CD4-positive, alpha-beta memory T cell (primary cell): ENCODE data around the gene TSC2. TPM values are rescaled to one million over a fixed set of nuclear protein-coding genes. Genes with fewer than 3 reads are reported as not detected.
A peak's percentile ranks its signal among the peaks of the same experiment; 100 is the strongest.

Experiments used
- CTCF ChIA-PET: fragments of 350-600 bp; sonication (Branson Sonifier 250); formaldehyde crosslinking; loops from one replicate; lab custom pipeline; 2021; ENCODE audit warnings: inconsistent platforms; ENCODE audit not compliant: partially characterized antibody; lab: Charles Lee
- POLR2A ChIA-PET: fragments of 350-600 bp; sonication (Branson Sonifier 250); formaldehyde crosslinking; loops from one replicate; lab custom pipeline; 2021; ENCODE audit not compliant: partially characterized antibody; lab: Charles Lee
- DNase-seq, 5 donors: peaks; one replicate each; pipeline versions ENCODE4 v3.0.0 to v3.0.0-alpha.2; 2020 to 2022; ENCODE audit warnings: mixed read lengths in 1 of 5
- H3K27ac ChIP-seq: one replicate; pipeline ENCODE4 v1.7.0; 2013; ENCODE audit warnings: low read depth, low read length
- H3K27me3 ChIP-seq: 2 replicates; pipeline ENCODE4 v1.7.0; 2013; ENCODE audit warnings: mild to moderate bottlenecking, low read length, moderate library complexity; ENCODE audit not compliant: insufficient read depth
- H3K36me3 ChIP-seq: 2 replicates; pipeline ENCODE4 v1.7.0; 2013; ENCODE audit warnings: mild to moderate bottlenecking, low read length, moderate library complexity; ENCODE audit not compliant: insufficient read depth
- H3K4me1 ChIP-seq: 2 replicates; pipeline ENCODE4 v1.7.0; 2013; ENCODE audit warnings: mild to moderate bottlenecking, low read length, moderate library complexity; ENCODE audit not compliant: insufficient read depth
- H3K4me3 ChIP-seq, 2 donors: one replicate each; pipeline ENCODE4 v1.7.0; 2013; ENCODE audit warnings: low read length in 2 of 2, mild to moderate bottlenecking in 1 of 2
- H3K9me3 ChIP-seq, 2 donors: one replicate each; pipeline ENCODE4 v1.7.0; 2013; ENCODE audit warnings: low read length in 2 of 2, control low read depth in 1 of 2; ENCODE audit not compliant: control insufficient read depth in 1 of 2
- H3K27ac Mint-ChIP-seq, 7 donors: one replicate each; pipeline ENCODE4 v1.8.0; 2020 to 2021; ENCODE audit warnings: mixed read lengths in 7 of 7, mild to moderate bottlenecking in 6 of 7, inconsistent platforms in 3 of 7, moderate library complexity in 3 of 7
- H3K27me3 Mint-ChIP-seq, 2 donors: one replicate each; pipeline ENCODE4 v1.8.0; 2020 to 2021; ENCODE audit warnings: mixed read lengths in 2 of 2
- H3K36me3 Mint-ChIP-seq, 2 donors: one replicate each; pipeline ENCODE4 v1.8.0; 2020 to 2021; ENCODE audit warnings: mixed read lengths in 2 of 2, inconsistent platforms in 1 of 2, mild to moderate bottlenecking in 1 of 2
- H3K4me1 Mint-ChIP-seq, 4 donors: one replicate each; pipeline ENCODE4 v1.8.0; 2020 to 2021; ENCODE audit warnings: mixed read lengths in 4 of 4, mild to moderate bottlenecking in 1 of 4
- H3K4me3 Mint-ChIP-seq, 8 donors: one replicate each; pipeline ENCODE4 v1.8.0; 2020 to 2021; ENCODE audit warnings: mixed read lengths in 8 of 8, mild to moderate bottlenecking in 7 of 8, moderate library complexity in 6 of 8, inconsistent platforms in 3 of 8
- H3K9me3 Mint-ChIP-seq, 8 donors: one replicate each; pipeline ENCODE4 v1.8.0; 2020 to 2021; ENCODE audit warnings: mixed read lengths in 8 of 8, mild to moderate bottlenecking in 5 of 8, inconsistent platforms in 3 of 8, moderate library complexity in 1 of 8
- intact Hi-C: fragments of 100-400 bp; cut with micrococcal nuclease; formaldehyde crosslinking; loops from one replicate; pipeline ENCODE4 v1.15.1; 2023
- polyA plus RNA-seq, 2 donors: library from polyadenylated mRNA; unstranded; fragments of 300-500 nt; fragmentation: Illumina TruSeq; gene quantifications; one replicate each; pipeline ENCODE4 v1.2.3, GENCODE V29; 2021
- total RNA-seq, 2 experiments: library from RNA; stranded (reverse); gene quantifications; one replicate each; pipeline ENCODE4 v1.2.3, GENCODE V29; 2021

The TSC2 gene
- total and polyA plus RNA-seq, 4 experiments from 2014 or later, result 20.7 to 177 (median 104) TPM

GRCh38 chr16:2005646-2006045, 42.1 kb upstream of the TSC2 start:
- Histone ChIP-seq H3K27ac (no peak overlapping the region), H3K36me3 (peaks cover 27% of the 10 kb centered on the region), H3K9me3 (no peaks in the 10 kb centered on the region), H3K4me3 (no peak overlapping the region), H3K4me1 (peaks cover 50% of the 10 kb centered on the region), H3K27me3 (no peaks in the 10 kb centered on the region)
- POLR2A ChIA-PET, result interaction anchor here (0.6 to 3.8 kb wide), 2 partner anchors 12 to 405 kb away, joined by 3 to 25 read pairs; no protein-coding TSS in a partner anchor
- Mint-ChIP-seq H3K4me3 (no peak overlapping the region), H3K27me3 (no peaks in the 10 kb centered on the region), H3K9me3 (no peaks in the 10 kb centered on the region), H3K36me3 (peaks cover 5 to 17% of the 10 kb centered on the region in 2 donors), H3K4me1 (peaks cover 23 to 53% (median 34%) of the 10 kb centered on the region in 4 donors), H3K27ac (peak overlapping the region in 1 of 7 donors; percentile 57)
- CTCF ChIA-PET, result interaction anchor here (0.6 to 4.9 kb wide), 3 partner anchors 53 to 142 kb away, joined by 3 to 44 read pairs (median 3); no protein-coding TSS in a partner anchor
- DNase-seq, result no peak
- intact Hi-C loops, result loop anchor here (5.0 kb wide), 1 partner anchor 42 kb away; the partner anchor contains the start of genes NTHL1 and TSC2

GRCh38 chr16:2006317-2006716, 41.5 kb upstream of the TSC2 start:
- peak overlapping the region in 3 of 7 donors; percentile 38 to 57 (median 57) for H3K27ac Mint-ChIP-seq
- ChIA-PET CTCF (interaction anchor here (4.9 kb wide), 1 partner anchor 134 kb away, joined by 44 read pairs; no protein-coding TSS in a partner anchor), POLR2A (interaction anchor here (3.8 kb wide), 1 partner anchor 13 kb away, joined by 25 read pairs; no protein-coding TSS in a partner anchor)
- H3K9me3 Mint-ChIP-seq, result no peaks in the 10 kb centered on the region
- intact Hi-C loops, result loop anchor here (5.0 kb wide), 1 partner anchor 41 kb away; the partner anchor contains the start of genes NTHL1 and TSC2
- no peak overlapping the region for H3K4me3 ChIP-seq
- peaks cover 22% of the 10 kb centered on the region for H3K36me3 ChIP-seq
- H3K4me3 Mint-ChIP-seq, result peak overlapping the region in 1 of 8 donors; percentile 57
- DNase-seq, result no peak
- peaks cover 51% of the 10 kb centered on the region for H3K4me1 ChIP-seq
- no peaks in the 10 kb centered on the region for H3K27me3 ChIP-seq
- H3K27me3 Mint-ChIP-seq, result no peaks in the 10 kb centered on the region
- no peak overlapping the region for H3K27ac ChIP-seq
- no peaks in the 10 kb centered on the region for H3K9me3 ChIP-seq
- H3K4me1 Mint-ChIP-seq, result peaks cover 23 to 53% (median 34%) of the 10 kb centered on the region in 4 donors
- H3K36me3 Mint-ChIP-seq, result peaks cover 0 to 13% of the 10 kb centered on the region in 2 donors

- no peaks in the 10 kb centered on the region for H3K9me3 Mint-ChIP-seq
- H3K36me3 ChIP-seq, result peaks cover 14% of the 10 kb centered on the region
- H3K4me1 Mint-ChIP-seq, result peaks cover 23 to 53% (median 34%) of the 10 kb centered on the region in 4 donors
- intact Hi-C loops, result loop anchor here (5.0 kb wide), 1 partner anchor 40 kb away; the partner anchor contains the start of genes NTHL1 and TSC2
- no peaks in the 10 kb centered on the region for H3K27me3 ChIP-seq
- H3K27ac Mint-ChIP-seq, result peak overlapping the region in 6 of 7 donors; percentile 84 to 93 (median 90)
- peak overlapping the region; percentile 89 for H3K27ac ChIP-seq
- CTCF ChIA-PET, result interaction anchor here (1.7 to 2.0 kb wide), 2 partner anchors 15 to 133 kb away, joined by 6 to 11 read pairs; no protein-coding TSS in a partner anchor
- DNase-seq, result no peak
- no peak overlapping the region for H3K4me3 ChIP-seq
- peaks cover 0 to 10% of the 10 kb centered on the region in 2 donors for H3K36me3 Mint-ChIP-seq
- H3K9me3 ChIP-seq, result no peaks in the 10 kb centered on the region
- H3K4me3 Mint-ChIP-seq, result peak overlapping the region; percentile 70 to 90 (median 85)
- POLR2A ChIA-PET, result interaction anchor here (0.6 to 3.0 kb wide), 6 partner anchors 16 to 180 kb away, joined by 3 to 29 read pairs (median 11); partner anchors contain the start of genes FAHD1, HAGH, RPS2 and SYNGR3
- no peaks in the 10 kb centered on the region for H3K27me3 Mint-ChIP-seq
- peaks cover 51% of the 10 kb centered on the region for H3K4me1 ChIP-seq
Observed at GRCh38 chr16:2007081-2007836, 40.5 kb upstream of the TSC2 start.

- ChIA-PET POLR2A (interaction anchor here (0.6 to 3.0 kb wide), 8 partner anchors 12 to 181 kb away, joined by 3 to 29 read pairs (median 7); partner anchors contain the start of genes FAHD1, HAGH, RPS2 and SYNGR3), CTCF (interaction anchor here (1.7 to 2.0 kb wide), 2 partner anchors 14 to 132 kb away, joined by 6 to 11 read pairs; no protein-coding TSS in a partner anchor)
- Histone ChIP-seq H3K4me1 (peaks cover 51% of the 10 kb centered on the region), H3K27ac (peak overlapping the region; percentile 89), H3K9me3 (no peaks in the 10 kb centered on the region), H3K4me3 (peak overlapping the region; percentile 61 to 72), H3K36me3 (peaks cover 5% of the 10 kb centered on the region), H3K27me3 (no peaks in the 10 kb centered on the region)
- no peaks in the 10 kb centered on the region for H3K27me3 Mint-ChIP-seq
- peaks cover 23 to 53% (median 34%) of the 10 kb centered on the region in 4 donors for H3K4me1 Mint-ChIP-seq
- peak overlapping the region; percentile 79 to 90 (median 85) for H3K4me3 Mint-ChIP-seq
- DNase-seq, result peak in 1 of 5 donors; percentile 58
- peaks cover 0 to 7% of the 10 kb centered on the region in 2 donors for H3K36me3 Mint-ChIP-seq
- H3K27ac Mint-ChIP-seq, result peak overlapping the region; percentile 84 to 93 (median 90)
- intact Hi-C loops, result loop anchor here (5.0 kb wide), 1 partner anchor 39 kb away; the partner anchor contains the start of genes NTHL1 and TSC2
- no peaks in the 10 kb centered on the region for H3K9me3 Mint-ChIP-seq
Observed at GRCh38 chr16:2008009-2008526, 39.7 kb upstream of the TSC2 start.

- H3K27me3 ChIP-seq, result no peaks in the 10 kb centered on the region
- DNase-seq, result peak in 1 of 5 donors; percentile 24
- no peaks in the 10 kb centered on the region for H3K27me3 Mint-ChIP-seq
- peaks cover 48% of the 10 kb centered on the region for H3K4me1 ChIP-seq
- ChIA-PET POLR2A (interaction anchor here (0.6 to 3.0 kb wide), 12 partner anchors 13 to 182 kb away, joined by 3 to 29 read pairs (median 4); partner anchors contain the start of genes FAHD1, HAGH, MSRB1 and PKD1), CTCF (interaction anchor here (1.7 to 2.0 kb wide), 2 partner anchors 14 to 131 kb away, joined by 6 to 11 read pairs; no protein-coding TSS in a partner anchor)
- H3K9me3 Mint-ChIP-seq, result no peaks in the 10 kb centered on the region
- no peaks in the 10 kb centered on the region for H3K9me3 ChIP-seq
- peak overlapping the region; percentile 79 to 90 (median 85) for H3K4me3 Mint-ChIP-seq
- intact Hi-C loops, result loop anchor here (1.0 to 5.0 kb wide), 2 partner anchors 16 to 39 kb away; partner anchors contain the start of genes NTHL1 and TSC2
- H3K4me3 ChIP-seq, result peak overlapping the region; percentile 61 to 72
- no peaks in the 10 kb centered on the region for H3K36me3 ChIP-seq
- peaks cover 0 to 7% of the 10 kb centered on the region in 2 donors for H3K36me3 Mint-ChIP-seq
- H3K27ac ChIP-seq, result peak overlapping the region; percentile 89
- peak overlapping the region; percentile 83 to 93 (median 89) for H3K27ac Mint-ChIP-seq
- peaks cover 23 to 51% (median 34%) of the 10 kb centered on the region in 4 donors for H3K4me1 Mint-ChIP-seq
Observed at GRCh38 chr16:2008631-2009163, 39.1 kb upstream of the TSC2 start.

- no peaks in the 10 kb centered on the region for H3K27me3 ChIP-seq
- peaks cover 42% of the 10 kb centered on the region for H3K4me1 ChIP-seq
- DNase-seq, result peak in 1 of 5 donors; percentile 18
- Mint-ChIP-seq H3K36me3 (peaks cover 0 to 7% of the 10 kb centered on the region in 2 donors), H3K4me3 (peak overlapping the region; percentile 79 to 90 (median 85)), H3K9me3 (no peaks in the 10 kb centered on the region), H3K27ac (peak overlapping the region; percentile 83 to 93 (median 89)), H3K4me1 (peaks cover 23 to 45% (median 34%) of the 10 kb centered on the region in 4 donors), H3K27me3 (no peaks in the 10 kb centered on the region)
- intact Hi-C loops, result loop anchor here (1.0 to 5.0 kb wide), 2 partner anchors 17 to 38 kb away; partner anchors contain the start of genes NTHL1 and TSC2
- POLR2A ChIA-PET, result interaction anchor here (0.6 to 3.0 kb wide), 12 partner anchors 18 to 465 kb away, joined by 3 to 29 read pairs (median 4); partner anchors contain the start of genes MSRB1, PKD1, RPS2 and SYNGR3
- peak overlapping the region; percentile 61 to 72 for H3K4me3 ChIP-seq
- no peaks in the 10 kb centered on the region for H3K36me3 ChIP-seq
- no peaks in the 10 kb centered on the region for H3K9me3 ChIP-seq
- CTCF ChIA-PET, result interaction anchor here (1.7 to 2.0 kb wide), 2 partner anchors 13 to 131 kb away, joined by 6 to 11 read pairs; no protein-coding TSS in a partner anchor
- H3K27ac ChIP-seq, result peak overlapping the region; percentile 89
Observed at GRCh38 chr16:2009164-2009711, 38.5 kb upstream of the TSC2 start.
